Type B pancreatic cell (in vitro differentiated cells): Measurements from ENCODE around the gene LUZP2. TPM values are rescaled to one million over a fixed set of nuclear protein-coding genes. Genes with fewer than 3 reads are reported as not detected.

ENCODE experiments used
- DNase-seq: peaks from one replicate; pipeline ENCODE4 v3.0.0; 2021; ENCODE audit warnings: mixed read lengths; ENCODE audit not compliant: unreplicated experiment; ENCODE audit errors: extremely low spot score
- H3K27ac Mint-ChIP-seq: 2 replicates; pipeline ENCODE4 v1.8.0; 2021; ENCODE audit warnings: mild to moderate bottlenecking, mixed read lengths
- H3K27me3 Mint-ChIP-seq: 2 replicates; pipeline ENCODE4 v1.8.0; 2021; ENCODE audit warnings: mixed read lengths
- H3K36me3 Mint-ChIP-seq: 2 replicates; pipeline ENCODE4 v1.8.0; 2021; ENCODE audit warnings: mixed read lengths
- H3K4me1 Mint-ChIP-seq: one replicate; pipeline ENCODE4 v1.8.0; 2021; ENCODE audit warnings: mixed read lengths; ENCODE audit not compliant: unreplicated experiment
- H3K4me3 Mint-ChIP-seq: 2 replicates; pipeline ENCODE4 v1.8.0; 2021; ENCODE audit warnings: mild to moderate bottlenecking, mixed read lengths
- H3K9me3 Mint-ChIP-seq: 2 replicates; pipeline ENCODE4 v1.8.0; 2021; ENCODE audit warnings: mixed read lengths
- total RNA-seq: library from RNA; stranded (reverse); gene quantifications from 2 replicates; pipeline ENCODE4 v1.2.1, GENCODE V29; 2021; ENCODE audit warnings: low replicate concordance
- TF ChIP-seq, protein P1 (sequence below): fragments of 200-600 bp; sonication (generic); conservative IDR thresholded peaks from 2 replicates; pipeline ENCODE4 v1.5.0; 2021; ENCODE audit warnings: antibody characterized with exemption, mild to moderate bottlenecking

Gene LUZP2
- total RNA-seq, 1 donor from 2014 or later, result 6.5 TPM

GRCh38 chr11:24734742-24735237 is 237.9 kb downstream of the LUZP2 start:
- TF ChIP-seq, protein P1, sequence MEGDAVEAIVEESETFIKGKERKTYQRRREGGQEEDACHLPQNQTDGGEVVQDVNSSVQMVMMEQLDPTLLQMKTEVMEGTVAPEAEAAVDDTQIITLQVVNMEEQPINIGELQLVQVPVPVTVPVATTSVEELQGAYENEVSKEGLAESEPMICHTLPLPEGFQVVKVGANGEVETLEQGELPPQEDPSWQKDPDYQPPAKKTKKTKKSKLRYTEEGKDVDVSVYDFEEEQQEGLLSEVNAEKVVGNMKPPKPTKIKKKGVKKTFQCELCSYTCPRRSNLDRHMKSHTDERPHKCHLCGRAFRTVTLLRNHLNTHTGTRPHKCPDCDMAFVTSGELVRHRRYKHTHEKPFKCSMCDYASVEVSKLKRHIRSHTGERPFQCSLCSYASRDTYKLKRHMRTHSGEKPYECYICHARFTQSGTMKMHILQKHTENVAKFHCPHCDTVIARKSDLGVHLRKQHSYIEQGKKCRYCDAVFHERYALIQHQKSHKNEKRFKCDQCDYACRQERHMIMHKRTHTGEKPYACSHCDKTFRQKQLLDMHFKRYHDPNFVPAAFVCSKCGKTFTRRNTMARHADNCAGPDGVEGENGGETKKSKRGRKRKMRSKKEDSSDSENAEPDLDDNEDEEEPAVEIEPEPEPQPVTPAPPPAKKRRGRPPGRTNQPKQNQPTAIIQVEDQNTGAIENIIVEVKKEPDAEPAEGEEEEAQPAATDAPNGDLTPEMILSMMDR, result no peak
- Mint-ChIP-seq H3K27me3 (no peaks in the 10 kb centered on the region), H3K9me3 (no peaks in the 10 kb centered on the region)

DNA sequence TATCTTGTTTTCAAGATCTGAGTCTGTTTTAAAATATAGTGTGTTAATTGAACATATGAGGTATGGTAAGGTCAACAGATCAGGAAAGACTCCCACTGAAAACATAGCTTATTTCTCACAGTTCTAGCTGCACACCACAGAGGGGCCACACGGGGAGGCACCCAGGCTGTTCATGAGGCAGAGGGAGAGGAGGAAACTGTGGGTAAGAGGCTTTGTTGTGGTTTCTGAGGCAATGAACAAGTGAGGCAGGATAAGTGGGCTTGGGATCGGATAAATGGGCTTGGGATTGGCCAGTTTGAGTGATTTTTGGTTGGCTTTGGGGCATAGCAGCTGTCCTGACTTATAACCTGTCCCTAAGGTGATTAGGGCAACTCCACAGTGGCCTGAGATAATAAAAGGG is 242.1 kb downstream of the LUZP2 start:
- H3K27ac Mint-ChIP-seq, result no peak overlapping the region
- no peak overlapping the region for H3K4me3 Mint-ChIP-seq
- TF ChIP-seq, protein P1, result no peak
- H3K9me3 Mint-ChIP-seq, result no peaks in the 10 kb centered on the region
- no peaks in the 10 kb centered on the region for H3K27me3 Mint-ChIP-seq
- H3K4me1 Mint-ChIP-seq, result no peaks in the 10 kb centered on the region
- DNase-seq, result no peak
- H3K36me3 Mint-ChIP-seq, result no peaks in the 10 kb centered on the region

More at GRCh38 chr11:24734742-24735237, 237.9 kb downstream of the LUZP2 start:
- Mint-ChIP-seq H3K36me3 (no peaks in the 10 kb centered on the region), H3K27ac (no peak overlapping the region), H3K4me1 (no peaks in the 10 kb centered on the region), H3K4me3 (no peak overlapping the region)
- no peak for DNase-seq

DNA sequence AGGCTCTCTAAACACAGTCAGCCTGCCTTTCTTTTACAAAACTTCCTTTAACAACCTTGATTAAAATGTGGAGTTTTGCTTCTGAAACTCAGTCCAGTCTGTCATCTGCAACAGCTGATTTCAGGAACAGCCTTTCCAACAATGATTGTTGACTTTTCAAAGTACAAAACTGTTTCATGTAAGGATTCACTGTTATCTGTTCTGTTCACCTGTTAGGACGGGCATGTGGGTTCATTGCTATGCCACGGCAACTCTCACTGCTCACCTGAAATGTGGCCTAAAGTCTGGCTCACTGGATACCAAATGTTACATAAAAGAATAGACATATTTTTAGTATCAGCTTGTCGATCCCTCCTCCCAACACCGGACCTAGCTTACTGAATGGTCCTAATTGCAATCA is 242.8 kb downstream of the LUZP2 start:
- TF ChIP-seq, protein P1, result no peak
- DNase-seq, result no peak
- H3K9me3 Mint-ChIP-seq, result peaks cover 5% of the 10 kb centered on the region
- H3K36me3 Mint-ChIP-seq, result no peaks in the 10 kb centered on the region
- H3K27me3 Mint-ChIP-seq, result no peaks in the 10 kb centered on the region
- no peak overlapping the region for H3K4me3 Mint-ChIP-seq
- no peaks in the 10 kb centered on the region for H3K4me1 Mint-ChIP-seq
- H3K27ac Mint-ChIP-seq, result no peak overlapping the region

DNA sequence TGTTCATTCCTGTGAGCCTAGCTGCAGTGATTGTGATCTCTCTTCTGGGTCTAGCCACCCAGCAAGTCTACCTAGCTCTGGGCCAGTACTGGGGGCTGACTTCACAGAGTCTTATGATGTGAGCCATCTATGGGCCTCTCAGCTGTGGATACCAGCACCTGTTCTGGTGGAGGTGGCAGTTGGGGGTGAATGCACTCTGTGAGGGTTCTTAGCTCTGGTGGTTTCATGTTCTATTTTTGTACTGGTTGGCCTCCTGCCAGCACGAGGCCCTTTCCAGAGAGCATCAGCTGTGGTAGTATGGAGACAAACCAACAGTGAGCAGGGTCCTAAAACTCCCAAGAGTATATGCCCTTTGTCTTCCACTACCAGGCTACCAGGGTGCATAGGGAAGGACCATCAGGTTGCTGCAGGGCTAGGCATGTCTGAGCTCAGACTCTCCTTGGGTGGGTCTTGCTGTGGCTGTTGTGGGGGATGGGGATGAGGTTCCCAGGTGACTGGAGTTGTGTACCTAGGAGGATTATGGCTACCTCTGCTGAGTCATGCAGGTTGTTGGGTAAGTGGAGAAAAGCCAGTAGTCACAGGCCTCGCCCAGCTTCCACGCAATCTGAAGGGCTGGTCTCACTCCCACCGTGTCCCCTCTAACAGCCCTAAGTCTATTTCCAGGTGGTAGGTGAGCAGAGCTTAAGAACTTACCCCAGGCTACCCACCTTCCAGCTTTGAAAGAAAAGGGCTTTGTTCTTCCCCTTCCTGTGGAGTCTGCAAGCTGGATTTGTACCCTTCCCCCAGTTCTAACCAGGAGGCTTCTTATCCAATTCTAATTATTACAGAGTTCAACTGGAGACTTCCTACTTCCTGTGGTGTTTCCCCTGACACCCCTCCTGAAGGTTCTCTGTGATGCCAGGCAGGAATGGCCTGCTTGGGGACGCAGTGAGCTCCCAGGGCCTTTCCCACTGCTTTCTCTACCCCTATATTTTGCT is 250.7 kb downstream of the LUZP2 start:
- H3K4me3 Mint-ChIP-seq, result no peak overlapping the region
- no peak for DNase-seq
- no peaks in the 10 kb centered on the region for H3K4me1 Mint-ChIP-seq
- no peak overlapping the region for H3K27ac Mint-ChIP-seq
- peaks cover 14% of the 10 kb centered on the region for H3K9me3 Mint-ChIP-seq
- no peaks in the 10 kb centered on the region for H3K27me3 Mint-ChIP-seq
- TF ChIP-seq, protein P1, result no peak
- peaks cover 6% of the 10 kb centered on the region for H3K36me3 Mint-ChIP-seq

- DNase-seq, result no peak
- Mint-ChIP-seq H3K4me1 (no peaks in the 10 kb centered on the region), H3K9me3 (peaks cover 14% of the 10 kb centered on the region), H3K4me3 (no peak overlapping the region), H3K27ac (no peak overlapping the region), H3K27me3 (no peaks in the 10 kb centered on the region), H3K36me3 (peaks cover 6% of the 10 kb centered on the region)
- TF ChIP-seq, protein P1, result no peak
Observed at GRCh38 chr11:24748261-24748660, 251.4 kb downstream of the LUZP2 start.
